Endothelial cell of umbilical vein (primary cell): Measurements from ENCODE around the gene CLIP4.

ENCODE experiments used
- CTCF ChIP-seq, 2 donors: IDR thresholded peaks; 1 replicate in 1 of 2; 2 replicates in 1 of 2; pipeline ENCODE4 v1.5.1; 2011; ENCODE audit warnings: low read length in 2 of 2, mild to moderate bottlenecking in 2 of 2, moderate library complexity in 2 of 2, control low read depth in 1 of 2, inconsistent platforms in 1 of 2, low read depth in 1 of 2; ENCODE audit not compliant: insufficient read depth in 1 of 2; ENCODE audit errors: extremely low read depth in 1 of 2
- EZH2 ChIP-seq: IDR thresholded peaks from 2 replicates; pipeline ENCODE4 v1.6.1; 2012; ENCODE audit warnings: borderline replicate concordance, low read depth, mild to moderate bottlenecking, moderate library complexity, low read length, inconsistent platforms; ENCODE audit not compliant: severe bottlenecking
- MAX ChIP-seq: IDR thresholded peaks from 2 replicates; pipeline ENCODE4 v1.6.1; 2011; ENCODE audit not compliant: insufficient read depth, insufficient read length

- TF ChIP-seq CTCF (IDR thresholded peaks at IDR 0.05; ENCODE audit: extremely low read depth in 1 of 2, insufficient read depth in 1 of 2, low read depth in 1 of 2, low read length in 2 of 2) = no peak
- TF ChIP-seq EZH2 = no peak
- TF ChIP-seq MAX = no peak
These were observed 46.7 kb upstream of the CLIP4 start for GRCh38 chr2:29068513-29068912.
